ENCODE data around the gene MRPL49. TPM values are rescaled to one million over a fixed set of nuclear protein-coding genes. Genes with fewer than 3 reads are reported as not detected.

MRPL49 gene
- total RNA-seq, 4 donors from 2014 or later = 10.5 to 119 (median 60.9) TPM

DNA sequence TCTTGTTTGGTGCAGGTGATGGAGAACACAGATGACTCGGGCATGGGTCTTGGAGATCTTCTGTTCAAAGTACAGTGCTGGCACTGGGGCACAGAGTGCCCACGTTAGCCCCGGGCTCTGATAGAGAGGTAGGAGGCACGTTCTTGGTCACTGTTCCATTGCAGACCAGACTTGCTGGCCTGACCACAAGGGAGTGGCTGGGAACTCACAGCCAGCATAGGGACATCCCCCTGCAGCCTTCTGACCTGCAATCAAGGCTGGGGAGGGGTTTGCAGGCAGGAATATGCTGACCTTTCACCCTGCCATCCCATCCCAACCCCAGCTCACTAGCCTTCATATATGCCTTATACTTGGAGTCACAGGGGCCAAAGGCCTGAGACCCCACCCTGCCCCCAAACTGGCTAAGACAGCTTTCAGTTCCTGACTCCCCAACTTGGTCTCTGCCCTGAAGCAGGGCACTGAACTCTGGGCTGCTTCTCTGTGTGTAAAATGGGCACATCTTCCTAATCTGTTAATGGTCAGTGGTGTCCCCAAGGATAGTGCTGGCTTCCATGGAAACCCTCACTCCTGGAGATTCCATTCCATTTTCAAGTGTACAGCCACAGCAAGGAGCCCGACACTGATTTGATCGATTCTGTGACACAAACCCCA is 4.6 kb downstream of the MRPL49 start:
- peaks cover 5 to 12% (median 9%) of the 10 kb centered on the region in 4 donors for H3K4me1 ChIP-seq
- H3K27me3 ChIP-seq = no peaks in the 10 kb centered on the region
- in situ Hi-C loops (cut with MboI; ENCODE audit: low pct_ligation_motif_present in 1 of 4, low pct_unique_long_range_greater_than_20kb in 1 of 4, low sequenced_read_pairs in 3 of 4) = no loop called here
- no peak overlapping the region for H3K27ac ChIP-seq
- intact Hi-C loops (cut with DNase I; ENCODE audit: low total_unique reads) = no loop called here
- H3K36me3 ChIP-seq = peaks cover 0 to 69% (median 33%) of the 10 kb centered on the region in 4 donors
- no peaks in the 10 kb centered on the region for H3K9me3 ChIP-seq
- 87% methylated on average over 5 of the region's 6 CpGs; no CpG with 5 or more reads in 1 of the 2 donors for whole genome bisulfite sequencing, 2 donors (ENCODE audit: low coverage in 1 of 2)
- TF ChIP-seq EP300 (IDR thresholded peaks at IDR 0.05; ENCODE audit: low read depth) (no peak), CTCF (IDR thresholded peaks at IDR 0.05) (no peak), POLR2A (IDR thresholded peaks at IDR 0.05) (no peak), POLR2AphosphoS5 (IDR thresholded peaks at IDR 0.05) (no peak)
- no peak overlapping the region for H3K4me3 ChIP-seq
- DNase-seq = no peak

DNA sequence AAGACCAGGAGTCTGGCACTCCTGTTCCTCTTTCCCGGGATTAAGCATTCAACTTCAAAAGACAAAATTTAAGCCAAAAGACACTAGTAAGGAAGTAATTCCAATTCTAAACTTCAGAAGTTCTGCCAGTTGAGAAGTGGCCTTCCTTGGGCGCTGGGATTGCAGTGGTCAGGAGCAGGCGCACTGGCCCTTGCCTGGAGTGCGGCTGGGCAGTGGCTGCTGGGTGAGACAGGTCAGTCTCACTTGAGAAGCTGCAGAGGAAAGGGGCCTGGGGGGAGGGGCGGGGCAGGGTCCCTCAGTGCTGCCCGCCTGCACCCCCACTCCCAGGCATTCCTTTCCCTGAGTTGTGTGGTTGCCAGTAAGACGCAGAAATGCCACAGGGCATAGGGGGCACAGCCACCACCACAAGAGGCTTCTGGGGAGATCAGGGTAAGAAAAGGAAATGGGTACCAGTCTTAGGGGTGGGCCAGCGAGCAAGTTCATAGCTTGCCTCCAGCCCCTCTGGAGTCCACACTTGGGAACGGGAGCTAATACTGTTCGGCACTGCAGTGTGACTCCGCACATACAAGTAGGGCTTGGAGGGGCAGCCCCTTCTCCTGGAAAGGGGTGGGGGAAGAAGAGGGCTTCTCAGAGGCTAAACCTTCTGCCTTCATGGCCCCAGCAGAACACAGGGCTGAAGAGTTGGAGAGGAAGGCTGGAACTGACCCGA is 5.5 kb downstream of the MRPL49 start:
- intact Hi-C loops (cut with DNase I; ENCODE audit: low total_unique reads) = no loop called here
- TF ChIP-seq POLR2AphosphoS5 (IDR thresholded peaks at IDR 0.05) (no peak), POLR2A (IDR thresholded peaks at IDR 0.05) (no peak), CTCF (IDR thresholded peaks at IDR 0.05) (no peak), EP300 (IDR thresholded peaks at IDR 0.05; ENCODE audit: low read depth) (no peak)

GRCh38 chr11:65128182-65129145 is 6.3 kb downstream of the MRPL49 start:
- 80% methylated on average over 1 to 9 of the region's 15 CpGs for WGBS, 2 donors (ENCODE audit: low coverage in 1 of 2)
- Histone ChIP-seq H3K27me3 (no peaks in the 10 kb centered on the region), H3K4me3 (no peak overlapping the region), H3K27ac (no peak overlapping the region), H3K9me3 (no peaks in the 10 kb centered on the region), H3K4me1 (peaks cover 8 to 17% (median 12%) of the 10 kb centered on the region in 4 donors), H3K36me3 (peaks cover 0 to 72% (median 36%) of the 10 kb centered on the region in 4 donors)
- intact Hi-C loops (cut with DNase I; ENCODE audit: low total_unique reads) (no loop called here), in situ Hi-C loops (cut with MboI; ENCODE audit: low pct_ligation_motif_present in 1 of 4, low pct_unique_long_range_greater_than_20kb in 1 of 4, low sequenced_read_pairs in 3 of 4) (no loop called here)
- DNase-seq = no peak
- TF ChIP-seq EP300 (IDR thresholded peaks at IDR 0.05; ENCODE audit: low read depth) = no peak
- no peak for TF ChIP-seq POLR2A (IDR thresholded peaks at IDR 0.05)
- TF ChIP-seq CTCF (IDR thresholded peaks at IDR 0.05) = no peak
- no peak for TF ChIP-seq POLR2AphosphoS5 (IDR thresholded peaks at IDR 0.05)

More for the DNA sequence above, 5.5 kb downstream of the MRPL49 start:
- H3K4me3 ChIP-seq = no peak overlapping the region
- DNase-seq = no peak
- 11 to 86% methylated on average over 1 to 12 of the region's 12 CpGs for WGBS, 2 donors (ENCODE audit: low coverage in 1 of 2)
- no peaks in the 10 kb centered on the region for H3K9me3 ChIP-seq
- no peaks in the 10 kb centered on the region for H3K27me3 ChIP-seq
- peaks cover 7 to 17% (median 11%) of the 10 kb centered on the region in 4 donors for H3K4me1 ChIP-seq
- H3K36me3 ChIP-seq = peaks cover 0 to 72% (median 36%) of the 10 kb centered on the region in 4 donors
- in situ Hi-C loops (cut with MboI; ENCODE audit: low pct_ligation_motif_present in 1 of 4, low pct_unique_long_range_greater_than_20kb in 1 of 4, low sequenced_read_pairs in 3 of 4) = no loop called here
- H3K27ac ChIP-seq = no peak overlapping the region
